ENCODE measurements around the gene ZNF362. TPM values are rescaled to one million over a fixed set of nuclear protein-coding genes. Genes with fewer than 3 reads are reported as not detected.

Gene ZNF362
- total RNA-seq, 1 experiment from 2014 or later = 10.8 TPM

GRCh38 chr1:33267468-33268205, 11.3 kb downstream of the ZNF362 start:
- no peak overlapping the region for H3K4me3 ChIP-seq (ENCODE audit: low read length)
- no peaks in the 10 kb centered on the region for H3K9me3 ChIP-seq (ENCODE audit: low read length)
- no peaks in the 10 kb centered on the region for H3K36me3 ChIP-seq (ENCODE audit: low read depth, low read length)
- H3K9ac ChIP-seq (ENCODE audit: low read length) = no peak overlapping the region
- no peak overlapping the region for H3K27ac ChIP-seq (ENCODE audit: low read length)
- ATAC-seq = peak; percentile 33; the same call in 1 of the 2 replicates
- no TSS peak for BruUV-seq (replicated peaks)
- intact Hi-C loops (cut with micrococcal nuclease) = no loop called here
- no peaks in the 10 kb centered on the region for H3K27me3 ChIP-seq (ENCODE audit: low read length)
- H4K20me1 ChIP-seq (ENCODE audit: low read length) = no peaks in the 10 kb centered on the region
- no peaks in the 10 kb centered on the region for H3K9me2 ChIP-seq (replicated peaks; ENCODE audit: low read length)
- ChIA-PET CTCF (no interaction called here), POLR2A (ENCODE audit: unreplicated experiment) (no interaction called here)
- peak; percentile 12 for DNase-seq
- H2AFZ ChIP-seq (ENCODE audit: low read length) = no peak overlapping the region
- H3K4me1 ChIP-seq (ENCODE audit: insufficient read depth, low read length) = no peaks in the 10 kb centered on the region
- no peak overlapping the region for H3K4me2 ChIP-seq (ENCODE audit: low read length)
- TF ChIP-seq EZH2 (IDR thresholded peaks at IDR 0.05; ENCODE audit: low read length, unreplicated experiment) (no peak), CTCF (conservative IDR thresholded peaks at IDR 0.05; ENCODE audit: low read depth, low read length) (no peak), EZH2phosphoT487 (IDR thresholded peaks at IDR 0.05; ENCODE audit: borderline replicate concordance, low read length) (no peak)
- no peaks in the 10 kb centered on the region for H3F3A ChIP-seq (ENCODE audit: low read length, unreplicated experiment)
- H3K79me2 ChIP-seq (ENCODE audit: low read length) = no peaks in the 10 kb centered on the region

- no peak overlapping the region for H3K27ac ChIP-seq (ENCODE audit: low read length)
- no peak overlapping the region for H3K9ac ChIP-seq (ENCODE audit: low read length)
- ATAC-seq (no peak), DNase-seq (no peak)
- intact Hi-C loops (cut with micrococcal nuclease) = no loop called here
- BruUV-seq (replicated peaks) = no TSS peak
- no peaks in the 10 kb centered on the region for H3K9me3 ChIP-seq (ENCODE audit: low read length)
- no peaks in the 10 kb centered on the region for H3F3A ChIP-seq (ENCODE audit: low read length, unreplicated experiment)
- ChIA-PET CTCF (no interaction called here), POLR2A (ENCODE audit: unreplicated experiment) (no interaction called here)
- no peaks in the 10 kb centered on the region for H3K36me3 ChIP-seq (ENCODE audit: low read depth, low read length)
- H3K9me2 ChIP-seq (replicated peaks; ENCODE audit: low read length) = no peaks in the 10 kb centered on the region
- TF ChIP-seq EZH2 (IDR thresholded peaks at IDR 0.05; ENCODE audit: low read length, unreplicated experiment) (no peak), EZH2phosphoT487 (IDR thresholded peaks at IDR 0.05; ENCODE audit: borderline replicate concordance, low read length) (no peak)
- no peak overlapping the region for H3K4me2 ChIP-seq (ENCODE audit: low read length)
- no peaks in the 10 kb centered on the region for H3K4me1 ChIP-seq (ENCODE audit: insufficient read depth, low read length)
- H3K27me3 ChIP-seq (ENCODE audit: low read length) = no peaks in the 10 kb centered on the region
- no peak overlapping the region for H3K4me3 ChIP-seq (ENCODE audit: low read length)
- no peak overlapping the region for H2AFZ ChIP-seq (ENCODE audit: low read length)
- H3K79me2 ChIP-seq (ENCODE audit: low read length) = no peaks in the 10 kb centered on the region
- H4K20me1 ChIP-seq (ENCODE audit: low read length) = no peaks in the 10 kb centered on the region
Observed at GRCh38 chr1:33268457-33268856, 12.2 kb downstream of the ZNF362 start.

- no peaks in the 10 kb centered on the region for H4K20me1 ChIP-seq (ENCODE audit: low read length)
- H2AFZ ChIP-seq (ENCODE audit: low read length) = no peak overlapping the region
- no TSS peak for BruUV-seq (replicated peaks)
- peaks cover 4% of the 10 kb centered on the region; the same call in 1 of the 2 replicates for H3K4me1 ChIP-seq (ENCODE audit: insufficient read depth, low read length)
- POLR2A ChIA-PET (ENCODE audit: unreplicated experiment) = no interaction called here
- no peak overlapping the region for H3K27ac ChIP-seq (ENCODE audit: low read length)
- CTCF ChIA-PET = no interaction called here
- no peak for ATAC-seq
- no peak for TF ChIP-seq EZH2 (IDR thresholded peaks at IDR 0.05; ENCODE audit: low read length, unreplicated experiment)
- no peak for TF ChIP-seq EZH2phosphoT487 (IDR thresholded peaks at IDR 0.05; ENCODE audit: borderline replicate concordance, low read length)
- TF ChIP-seq CTCF (conservative IDR thresholded peaks at IDR 0.05; ENCODE audit: low read depth, low read length) = no peak
- H3F3A ChIP-seq (ENCODE audit: low read length, unreplicated experiment) = no peaks in the 10 kb centered on the region
- H3K27me3 ChIP-seq (ENCODE audit: low read length) = no peaks in the 10 kb centered on the region
- no peaks in the 10 kb centered on the region for H3K79me2 ChIP-seq (ENCODE audit: low read length)
- no peaks in the 10 kb centered on the region for H3K9me3 ChIP-seq (ENCODE audit: low read length)
- H3K9ac ChIP-seq (ENCODE audit: low read length) = no peak overlapping the region
- DNase-seq = no peak
- intact Hi-C loops (cut with micrococcal nuclease) = no loop called here
- H3K4me2 ChIP-seq (ENCODE audit: low read length) = no peak overlapping the region
- H3K4me3 ChIP-seq (ENCODE audit: low read length) = no peak overlapping the region
- H3K36me3 ChIP-seq (ENCODE audit: low read depth, low read length) = no peaks in the 10 kb centered on the region
- no peaks in the 10 kb centered on the region for H3K9me2 ChIP-seq (replicated peaks; ENCODE audit: low read length)
Observed at GRCh38 chr1:33268927-33269610, 12.8 kb downstream of the ZNF362 start.
